Activated CD4-positive, alpha-beta T cell treated with anti-CD3 and anti-CD28 coated beads, Interleukin-2, amount 10 ng/mL, durations not matched to agents 7 days and 5 days (primary cell): ENCODE results near the gene MOBP. TPM values are rescaled to one million over a fixed set of nuclear protein-coding genes. Genes with fewer than 3 reads are reported as not detected.

Experiments
- CTCF ChIA-PET: fragments of 350-600 bp; sonication (Branson Sonifier 250); formaldehyde crosslinking; loops from one replicate; lab custom pipeline; 2021; ENCODE audit warnings: antibody characterized with exemption; lab: Charles Lee
- POLR2A ChIA-PET: fragments of 350-600 bp; sonication (Branson Sonifier 250); formaldehyde crosslinking; loops from one replicate; lab custom pipeline; 2021; ENCODE audit warnings: antibody characterized with exemption; lab: Charles Lee
- DNase-seq: peaks from one replicate; pipeline ENCODE4 v3.0.0-alpha.2; 2020
- H3K27ac Mint-ChIP-seq: one replicate; pipeline ENCODE4 v1.8.0; 2021; ENCODE audit warnings: mild to moderate bottlenecking, moderate library complexity, mixed read lengths
- H3K27me3 Mint-ChIP-seq: one replicate; pipeline ENCODE4 v1.8.0; 2021; ENCODE audit warnings: mixed read lengths
- H3K36me3 Mint-ChIP-seq: one replicate; pipeline ENCODE4 v1.8.0; 2021; ENCODE audit warnings: low read depth, mixed read lengths
- H3K4me1 Mint-ChIP-seq: one replicate; pipeline ENCODE4 v1.8.0; 2021; ENCODE audit warnings: mixed read lengths
- H3K4me3 Mint-ChIP-seq: one replicate; pipeline ENCODE4 v1.8.0; 2021; ENCODE audit warnings: mild to moderate bottlenecking, moderate library complexity, mixed read lengths
- H3K9me3 Mint-ChIP-seq: one replicate; pipeline ENCODE4 v1.8.0; 2021; ENCODE audit warnings: mixed read lengths
- total RNA-seq, 2 experiments: library from RNA; stranded (reverse); gene quantifications; one replicate each; pipeline ENCODE4 v1.2.3, GENCODE V29; 2021

MOBP gene
- total RNA-seq, 2 experiments from 2014 or later, result not detected

DNA sequence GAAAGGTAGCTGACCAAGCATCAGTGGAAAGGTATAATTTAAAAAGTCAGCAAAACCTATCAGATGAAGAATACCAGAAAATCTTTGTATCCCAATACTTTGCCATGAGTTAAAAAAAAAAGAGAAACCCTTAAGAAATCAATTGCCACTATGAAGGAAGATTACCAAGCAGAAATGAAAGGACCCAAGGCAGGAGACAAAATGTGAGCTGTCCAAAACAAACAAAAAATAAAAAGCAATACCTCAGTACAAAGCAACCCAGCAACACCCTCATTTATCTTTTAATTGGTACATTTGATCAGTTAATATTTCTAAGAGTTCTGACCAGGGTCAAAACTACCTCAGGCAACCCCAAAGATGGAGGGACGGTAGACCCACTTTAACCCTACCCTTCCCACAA lies 65.3 kb downstream of the MOBP start:
- H3K4me1 Mint-ChIP-seq, result no peaks in the 10 kb centered on the region
- POLR2A ChIA-PET, result no interaction called here

GRCh38 chr3:39533226-39533625 lies 65.7 kb downstream of the MOBP start:
- no peaks in the 10 kb centered on the region for H3K4me1 Mint-ChIP-seq
- ChIA-PET CTCF (no interaction called here), POLR2A (no interaction called here)
- no peak for DNase-seq
- H3K4me3 Mint-ChIP-seq, result no peak overlapping the region
- H3K27ac Mint-ChIP-seq, result no peak overlapping the region
- peaks cover 21% of the 10 kb centered on the region for H3K27me3 Mint-ChIP-seq
- no peaks in the 10 kb centered on the region for H3K9me3 Mint-ChIP-seq
- H3K36me3 Mint-ChIP-seq, result no peaks in the 10 kb centered on the region

More for the DNA sequence above, 65.3 kb downstream of the MOBP start:
- DNase-seq, result no peak
- Mint-ChIP-seq H3K27me3 (peaks cover 21% of the 10 kb centered on the region), H3K4me3 (no peak overlapping the region), H3K27ac (no peak overlapping the region), H3K9me3 (no peaks in the 10 kb centered on the region), H3K36me3 (no peaks in the 10 kb centered on the region)
- CTCF ChIA-PET, result no interaction called here

GRCh38 chr3:39540162-39540921 lies 72.9 kb downstream of the MOBP start:
- Mint-ChIP-seq H3K27ac (no peak overlapping the region), H3K4me1 (peaks cover 6% of the 10 kb centered on the region)
- POLR2A ChIA-PET, result interaction anchor here (0.6 kb wide), 2 partner anchors 29 to 447 kb away, joined by 3 to 5 read pairs; no protein-coding TSS in a partner anchor

GRCh38 chr3:39541442-39541841 lies 74.0 kb downstream of the MOBP start:
- no peaks in the 10 kb centered on the region for H3K36me3 Mint-ChIP-seq
- H3K9me3 Mint-ChIP-seq, result no peaks in the 10 kb centered on the region
- ChIA-PET CTCF (no interaction called here), POLR2A (no interaction called here)
- no peak overlapping the region for H3K4me3 Mint-ChIP-seq
- peaks cover 7% of the 10 kb centered on the region for H3K27me3 Mint-ChIP-seq
- no peak for DNase-seq
- peaks cover 6% of the 10 kb centered on the region for H3K4me1 Mint-ChIP-seq
- no peak overlapping the region for H3K27ac Mint-ChIP-seq

More at GRCh38 chr3:39540162-39540921, 72.9 kb downstream of the MOBP start:
- peaks cover 11% of the 10 kb centered on the region for H3K27me3 Mint-ChIP-seq
- no peaks in the 10 kb centered on the region for H3K9me3 Mint-ChIP-seq
- no peaks in the 10 kb centered on the region for H3K36me3 Mint-ChIP-seq
- DNase-seq, result no peak
- H3K4me3 Mint-ChIP-seq, result no peak overlapping the region
- CTCF ChIA-PET, result interaction anchor here (1.7 kb wide), 1 partner anchor 12 kb away, joined by 4 read pairs; no protein-coding TSS in a partner anchor

- POLR2A ChIA-PET, result no interaction called here
- H3K27ac Mint-ChIP-seq, result no peak overlapping the region
- CTCF ChIA-PET, result no interaction called here
- no peaks in the 10 kb centered on the region for H3K9me3 Mint-ChIP-seq
- peaks cover 7% of the 10 kb centered on the region for H3K27me3 Mint-ChIP-seq
- no peak for DNase-seq
- peaks cover 6% of the 10 kb centered on the region for H3K4me1 Mint-ChIP-seq
- no peaks in the 10 kb centered on the region for H3K36me3 Mint-ChIP-seq
- H3K4me3 Mint-ChIP-seq, result no peak overlapping the region
These were observed 74.4 kb downstream of the MOBP start for GRCh38 chr3:39541917-39542329.

- H3K4me1 Mint-ChIP-seq, result peaks cover 6% of the 10 kb centered on the region
- CTCF ChIA-PET, result interaction anchor here (1.0 kb wide), 1 partner anchor 18 kb away, joined by 3 read pairs; no protein-coding TSS in a partner anchor
- no peaks in the 10 kb centered on the region for H3K9me3 Mint-ChIP-seq
- DNase-seq, result no peak
- peaks cover 7% of the 10 kb centered on the region for H3K27me3 Mint-ChIP-seq
- H3K4me3 Mint-ChIP-seq, result no peak overlapping the region
- POLR2A ChIA-PET, result no interaction called here
- no peak overlapping the region for H3K27ac Mint-ChIP-seq
- no peaks in the 10 kb centered on the region for H3K36me3 Mint-ChIP-seq
These were observed 75.1 kb downstream of the MOBP start for GRCh38 chr3:39542588-39542988.

DNA sequence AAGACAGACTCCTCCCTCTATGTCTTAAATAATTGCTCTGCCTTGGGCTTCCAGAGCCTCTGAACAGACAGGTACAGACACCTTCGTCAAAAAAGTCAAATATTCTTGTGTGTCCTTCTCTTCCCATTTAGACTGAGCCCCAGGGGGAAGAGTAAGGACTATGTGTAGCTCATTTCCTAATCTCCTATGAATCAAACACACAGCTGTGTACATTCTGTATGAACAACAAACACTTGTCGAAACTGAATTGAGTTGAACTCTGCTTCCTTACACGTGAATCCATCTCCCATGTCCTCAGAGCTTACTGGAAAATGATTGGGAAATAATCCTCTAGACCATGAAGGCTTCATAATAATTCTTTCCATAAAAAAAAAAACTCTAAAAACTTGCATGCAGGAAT lies 80.8 kb downstream of the MOBP start:
- Mint-ChIP-seq H3K27me3 (peaks cover 16% of the 10 kb centered on the region), H3K9me3 (peaks cover 4% of the 10 kb centered on the region), H3K36me3 (no peaks in the 10 kb centered on the region), H3K4me3 (no peak overlapping the region), H3K4me1 (no peaks in the 10 kb centered on the region), H3K27ac (no peak overlapping the region)
- ChIA-PET CTCF (interaction anchor here (1.3 kb wide), 1 partner anchor 20 kb away, joined by 3 read pairs; no protein-coding TSS in a partner anchor), POLR2A (no interaction called here)
- no peak for DNase-seq

GRCh38 chr3:39550354-39551051 lies 83.0 kb downstream of the MOBP start:
- Mint-ChIP-seq H3K27me3 (peaks cover 18% of the 10 kb centered on the region), H3K4me3 (no peak overlapping the region), H3K4me1 (no peaks in the 10 kb centered on the region), H3K9me3 (peaks cover 4% of the 10 kb centered on the region), H3K36me3 (no peaks in the 10 kb centered on the region), H3K27ac (no peak overlapping the region)
- ChIA-PET POLR2A (no interaction called here), CTCF (interaction anchor here (1.0 kb wide), 1 partner anchor 10 kb away, joined by 3 read pairs; no protein-coding TSS in a partner anchor)
- DNase-seq, result no peak

Other genes starting within 250 kb of the MOBP start
- 1 to 10 TPM in 1 of 2 experiments, under 1 TPM in 1; 0.60 to 1.5 TPM for gene CX3CR1, start 187.6 kb upstream of the MOBP start, total RNA-seq
- 1 to 10 TPM in 1 of 2 experiments, under 1 TPM in 1; 0.74 to 1.9 TPM for gene CCR8, start 138.0 kb upstream of the MOBP start, total RNA-seq
- gene SLC25A38, start 84.3 kb upstream of the MOBP start, total RNA-seq, result 10 to 100 TPM; 34.0 to 35.1 TPM
- 1,000 to 10,000 TPM; 1,760 to 1,774 TPM for gene RPSA, start 61.0 kb upstream of the MOBP start, total RNA-seq